ENCODE results near the gene MAPK11.

The MAPK11 gene

GRCh38 chr22:50308597-50308935 lies 38.4 kb upstream of the MAPK11 start:
- DNase-seq (ENCODE audit: low spot score) = peak; percentile 81

- DNase-seq (ENCODE audit: low spot score) = no peak
Measured at GRCh38 chr22:50307890-50308596, 37.9 kb upstream of the MAPK11 start.

- DNase-seq (ENCODE audit: low spot score) = peak; percentile 81
Measured at GRCh38 chr22:50306753-50307749, 36.9 kb upstream of the MAPK11 start, which contains the start of gene PLXNB2. PLXNB2 (minus strand) TSS chr22:50307646; CDS start chr22:50290584, 17,062 bp downstream.

- DNase-seq (ENCODE audit: low spot score) = no peak
Measured at GRCh38 chr22:50305923-50306566, 35.9 kb upstream of the MAPK11 start.

GRCh38 chr22:50305393-50305922 lies 35.3 kb upstream of the MAPK11 start:
- DNase-seq (ENCODE audit: low spot score) = no peak

- DNase-seq (ENCODE audit: low spot score) = no peak
Measured at GRCh38 chr22:50304528-50305392, 34.6 kb upstream of the MAPK11 start.

GRCh38 chr22:50303848-50304527 lies 33.8 kb upstream of the MAPK11 start:
- no peak for DNase-seq (ENCODE audit: low spot score)

- no peak for DNase-seq (ENCODE audit: low spot score)
Measured at GRCh38 chr22:50303515-50303847, 33.3 kb upstream of the MAPK11 start.

GRCh38 chr22:50302564-50302963 lies 32.4 kb upstream of the MAPK11 start:
- DNase-seq (ENCODE audit: low spot score) = no peak

- no peak for DNase-seq (ENCODE audit: low spot score)
Measured at GRCh38 chr22:50302041-50302541, 31.9 kb upstream of the MAPK11 start.

- no peak for DNase-seq (ENCODE audit: low spot score)
Measured at GRCh38 chr22:50301581-50301991, 31.4 kb upstream of the MAPK11 start.

GRCh38 chr22:50300620-50301257 lies 30.6 kb upstream of the MAPK11 start:
- no peak for DNase-seq (ENCODE audit: low spot score)

GRCh38 chr22:50299785-50300619 lies 29.8 kb upstream of the MAPK11 start:
- DNase-seq (ENCODE audit: low spot score) = no peak

- DNase-seq (ENCODE audit: low spot score) = no peak
Measured at GRCh38 chr22:50298937-50299784, 29.0 kb upstream of the MAPK11 start.

- no peak for DNase-seq (ENCODE audit: low spot score)
Measured at GRCh38 chr22:50298266-50298637, 28.1 kb upstream of the MAPK11 start.

GRCh38 chr22:50297510-50298265 lies 27.5 kb upstream of the MAPK11 start:
- no peak for DNase-seq (ENCODE audit: low spot score)

Data from SK-N-DZ (cell line).